ENCODE measurements around the gene KMO. TPM values are rescaled to one million over a fixed set of nuclear protein-coding genes. Genes with fewer than 3 reads are reported as not detected.
A peak's percentile ranks its signal among the peaks of the same experiment; 100 is the strongest.

Gene KMO
- total and polyA plus RNA-seq, 2 of the 4 experiments (the other 2 are of a cell fraction) = not detected

- dilution Hi-C loops (cut with HindIII; ENCODE audit: low sequenced_read_pairs, unreplicated experiment) (no loop called here), intact Hi-C loops (cut with micrococcal nuclease) (no loop called here), in situ Hi-C loops (cut with MboI; ENCODE audit: low sequenced_read_pairs) (no loop called here)
- no peak overlapping the region for H2BK20ac ChIP-seq (ENCODE audit: low read depth, low read length)
- H4K20me1 ChIP-seq (ENCODE audit: insufficient read depth, low read length) = 0 out of 2 replicates have a peak, but pooled peaks cover 6% of the 10 kb centered on the region
- BruUV-seq (replicated peaks) = no TSS peak
- peak overlapping the region; percentile 57; the same call in 1 of the 2 replicates for H3K4ac ChIP-seq (ENCODE audit: low read depth, low read length)
- H3K23ac ChIP-seq (ENCODE audit: low read depth, low read length) = no peak overlapping the region
- H2BK5ac ChIP-seq (ENCODE audit: low read depth, low read length, poor library complexity, severe bottlenecking) = peak overlapping the region; percentile 72
- POLR2A ChIA-PET (ENCODE audit: unreplicated experiment) = no interaction called here
- peak overlapping the region; percentile 37; the same call in 1 of the 2 replicates for H3K18ac ChIP-seq (ENCODE audit: low read depth, low read length)
- H3K14ac ChIP-seq (replicated peaks; ENCODE audit: low read depth, low read length) = no peak overlapping the region
- TF ChIP-seq POLR2A (IDR thresholded peaks at IDR 0.05; ENCODE audit: low read depth, low read length) = no peak
- peak; percentile 29 for TF ChIP-seq RCOR1 (IDR thresholded peaks at IDR 0.05; ENCODE audit: insufficient replicate concordance, low read length)
- peak; percentile 68; the same call in 1 of the 2 replicates for TF ChIP-seq NFE2L2 (IDR thresholded peaks at IDR 0.05; ENCODE audit: low read depth, low read length)
- no peak for TF ChIP-seq CTCF (conservative IDR thresholded peaks at IDR 0.05; ENCODE audit: low read depth, low read length)
- no peak overlapping the region for H3K4me2 ChIP-seq (ENCODE audit: low read depth, low read length)
- H3K27me3 ChIP-seq (ENCODE audit: control insufficient read depth, insufficient read depth, low read length) = no peaks in the 10 kb centered on the region
- H4K8ac ChIP-seq (ENCODE audit: low read depth in 2 of 2, low read length in 2 of 2) = peak overlapping the region in 1 of 2 experiments; percentile 52; a peak in 1 of 4 replicates
- H3K9ac ChIP-seq (ENCODE audit: low read depth, low read length) = no peak overlapping the region
- H4K5ac ChIP-seq (ENCODE audit: low read depth, low read length) = no peak overlapping the region
- no peak overlapping the region for H3K27ac ChIP-seq (ENCODE audit: insufficient read depth, low read length)
- peak; percentile 45 for DNase-seq
- no peaks in the 10 kb centered on the region for H3K9me3 ChIP-seq (ENCODE audit: control insufficient read depth, insufficient read depth, low read length)
- peaks cover 11 to 15% of the 10 kb centered on the region in 2 experiments for H3K79me1 ChIP-seq (ENCODE audit: low read depth in 1 of 2, low read length in 2 of 2)
- no peak overlapping the region for H2AK9ac ChIP-seq (replicated peaks; ENCODE audit: low read depth, low read length, poor library complexity)
- CTCF ChIA-PET = interaction anchor here (0.7 kb wide), 1 partner anchor 259 kb away, joined by 3 read pairs; no protein-coding TSS in a partner anchor
- H3K56ac ChIP-seq (ENCODE audit: extremely low read depth, insufficient read depth, low read length) = peak overlapping the region; percentile 47; the same call in 1 of the 2 replicates
- no peaks in the 10 kb centered on the region for H3K36me3 ChIP-seq (ENCODE audit: control insufficient read depth, insufficient read depth, low read length)
- no peak overlapping the region for H2BK15ac ChIP-seq (ENCODE audit: low read depth, low read length)
- 72% methylated on average over 3 of the region's 12 CpGs; no CpG with 5 or more reads in 1 of the 2 experiments for WGBS, 2 experiments (ENCODE audit: extremely low coverage in 2 of 2, insufficient read length in 1 of 2)
- H3K4me1 ChIP-seq (ENCODE audit: control insufficient read depth, insufficient read depth, low read length) = peaks cover 6% of the 10 kb centered on the region
- H3K4me3 ChIP-seq (ENCODE audit: insufficient read depth, low read depth, low read length) = no peak overlapping the region
- H3K9me1 ChIP-seq (ENCODE audit: insufficient read depth, low read length) = peaks cover 8% of the 10 kb centered on the region; the same call in 1 of the 2 replicates
- 0 out of 2 replicates have a peak overlapping the region, but pooled peaks have one; percentile 15 for H4K91ac ChIP-seq (ENCODE audit: insufficient read depth, low read depth, low read length)
- H2AFZ ChIP-seq (replicated peaks; ENCODE audit: low read length, poor library complexity) = no peak overlapping the region
- no peak for ATAC-seq (ENCODE audit: low read depth)
- H2AK5ac ChIP-seq (ENCODE audit: low read depth, low read length) = 0 out of 2 replicates have a peak overlapping the region, but pooled peaks have one; percentile 4
- no peak overlapping the region for H2BK120ac ChIP-seq (ENCODE audit: low read depth, low read length)
Measured at GRCh38 chr1:241641773-241642592, 109.8 kb downstream of the KMO start.

All from IMR-90 (cell line).